GM21423 (cell line): ENCODE results near the gene UBA1.

Experiments
- ATAC-seq: cut with Tn5 transposase; IDR thresholded peaks from one replicate; pipeline ENCODE4 v1.9.1; 2021; ENCODE audit warnings: mild to moderate bottlenecking, moderate library complexity; ENCODE audit not compliant: unreplicated experiment

UBA1 gene

GRCh38 chrX:47193475-47194193 lies at the start of gene UBA1:
Gene UBA1, plus strand, starts transcription at chrX:47193829. Its CDS starts 4,974 bp downstream, at chrX:47198803.
- peak; percentile 61 for ATAC-seq

- peak; percentile 17 for ATAC-seq
Observed at GRCh38 chrX:47143894-47144625, 49.6 kb upstream of the UBA1 start.

GRCh38 chrX:47144626-47145394 lies 48.8 kb upstream of the UBA1 start, which contains the start of the genes NDUFB11 and RBM10:
Gene NDUFB11, minus strand, starts transcription at chrX:47144702. Its CDS starts 23 bp downstream, at chrX:47144679.
Gene RBM10, plus strand, starts transcription at chrX:47145221. Its CDS starts 2,261 bp downstream, at chrX:47147482.
- ATAC-seq: peak; percentile 84

GRCh38 chrX:47145395-47146120 lies 48.1 kb upstream of the UBA1 start:
- ATAC-seq: peak; percentile 15

- ATAC-seq: no peak
Observed at GRCh38 chrX:47146121-47146935, 47.3 kb upstream of the UBA1 start.

- no peak for ATAC-seq
Observed at GRCh38 chrX:47146936-47147859, 46.4 kb upstream of the UBA1 start.

GRCh38 chrX:47148946-47149345 lies 44.7 kb upstream of the UBA1 start:
- ATAC-seq: no peak

- no peak for ATAC-seq
Observed at GRCh38 chrX:47151435-47151834, 42.2 kb upstream of the UBA1 start.

- no peak for ATAC-seq
Observed at GRCh38 chrX:47156611-47157520, 36.8 kb upstream of the UBA1 start.

GRCh38 chrX:47158131-47158530 lies 35.5 kb upstream of the UBA1 start:
- ATAC-seq: no peak

GRCh38 chrX:47158781-47159180 lies 34.8 kb upstream of the UBA1 start:
- no peak for ATAC-seq

- no peak for ATAC-seq
Observed at GRCh38 chrX:47160781-47161180, 32.8 kb upstream of the UBA1 start.

- ATAC-seq: no peak
Observed at GRCh38 chrX:47162927-47163583, 30.6 kb upstream of the UBA1 start.

GRCh38 chrX:47164420-47164819 lies 29.2 kb upstream of the UBA1 start:
- no peak for ATAC-seq

- ATAC-seq: no peak
Observed at GRCh38 chrX:47166126-47166525, 27.5 kb upstream of the UBA1 start.

GRCh38 chrX:47168495-47169073 lies 25.0 kb upstream of the UBA1 start:
- no peak for ATAC-seq

GRCh38 chrX:47169273-47169672 lies 24.4 kb upstream of the UBA1 start:
- ATAC-seq: no peak
